H4 (cell line): ENCODE measurements around the gene IGF1R. TPM values are rescaled to one million over a fixed set of nuclear protein-coding genes. Genes with fewer than 3 reads are reported as not detected.

Experiments
- DNase-seq: peaks from one replicate; pipeline ENCODE4 v3.0.0-alpha.2; 2015; ENCODE audit warnings: low spot score
- total RNA-seq: library from RNA; depleted of rRNA; stranded (reverse); fragments of >200 nt; shearing (Covaris generic); gene quantifications from 2 replicates; pipeline ENCODE4 v1.2.3, GENCODE V29; 2014

Gene IGF1R
- total RNA-seq, 1 experiment from 2014 or later, result 15.5 TPM

GRCh38 chr15:98884894-98885293 lies 236.6 kb downstream of the IGF1R start:
- no peak for DNase-seq

DNA sequence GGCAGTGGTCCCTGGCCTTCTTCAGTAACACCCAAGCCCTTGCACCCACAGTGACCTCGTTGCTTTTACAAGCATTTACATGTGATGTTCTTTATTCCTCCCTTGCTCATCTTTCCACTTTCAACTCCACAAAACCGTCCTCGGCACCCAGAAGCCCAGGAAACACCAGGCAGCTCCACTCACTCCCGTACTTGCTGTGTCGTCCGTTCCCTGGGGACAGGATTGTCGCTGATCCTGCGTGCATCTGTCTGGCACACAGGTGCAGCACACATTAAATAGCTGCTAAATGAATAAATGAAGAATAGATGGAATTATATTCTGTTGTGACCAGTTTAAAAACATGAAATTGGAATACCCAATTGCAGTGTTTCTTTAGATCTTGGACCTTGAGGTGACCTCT lies 239.6 kb downstream of the IGF1R start:
- no peak for DNase-seq

GRCh38 chr15:98888820-98889479 lies 240.6 kb downstream of the IGF1R start:
- peak; percentile 87 for DNase-seq

DNA sequence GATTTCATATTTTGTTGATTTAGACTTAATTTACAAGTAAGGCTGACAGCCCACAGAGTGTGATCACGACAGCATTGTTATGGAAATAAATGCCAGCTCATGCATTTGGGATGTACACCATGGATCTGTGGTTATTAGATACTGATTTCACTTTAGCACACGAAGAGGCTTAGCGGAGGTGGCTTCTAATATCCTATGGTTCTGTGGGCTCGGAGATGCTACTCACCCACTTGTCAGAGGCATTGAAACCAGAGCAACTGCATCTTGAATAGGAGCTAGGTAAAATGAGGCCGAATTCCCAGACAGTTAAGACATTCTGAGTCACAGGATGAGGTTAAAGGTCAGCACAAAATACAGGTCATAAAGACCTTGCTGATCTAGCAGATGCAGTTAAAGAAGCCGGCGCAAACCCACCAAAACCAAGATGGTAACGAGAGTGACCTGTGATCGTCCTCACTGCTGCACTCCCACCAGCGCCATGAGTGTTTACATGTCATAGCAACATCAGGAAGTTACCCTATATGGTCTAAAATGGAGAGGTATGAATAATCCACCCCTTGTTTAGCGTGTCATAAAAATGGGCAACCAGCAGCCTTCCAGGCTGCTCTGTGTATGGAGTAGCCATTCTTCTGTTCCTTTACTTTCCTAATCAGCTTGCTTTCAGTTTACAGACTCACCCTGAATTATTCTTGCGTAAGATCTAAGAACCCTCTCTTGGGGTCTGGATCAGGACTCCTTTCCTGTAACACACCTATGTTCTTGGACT lies 241.8 kb downstream of the IGF1R start:
- DNase-seq, result peak; percentile 73

GRCh38 chr15:98891301-98891700 lies 243.0 kb downstream of the IGF1R start:
- no peak for DNase-seq

DNA sequence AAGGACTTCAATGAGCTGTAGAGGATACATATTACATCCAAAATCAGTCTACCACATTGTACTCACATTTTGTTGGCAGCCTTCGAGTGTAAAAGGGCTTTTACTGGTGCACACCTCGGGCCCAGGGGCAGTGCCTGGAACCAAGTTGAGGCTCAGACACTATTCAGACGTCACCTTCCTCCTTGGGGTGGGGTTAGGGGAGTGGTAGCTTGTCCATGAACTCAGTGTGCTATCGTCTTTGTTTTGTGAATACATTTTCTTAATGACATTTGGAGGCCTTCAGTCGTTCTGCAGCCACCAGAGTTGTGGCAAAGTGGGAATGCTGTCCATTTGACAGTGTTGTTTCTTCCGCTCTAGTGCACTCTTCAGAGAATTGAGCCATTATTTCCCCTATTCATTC lies 245.1 kb downstream of the IGF1R start:
- DNase-seq, result no peak

GRCh38 chr15:98894312-98894711 lies 246.0 kb downstream of the IGF1R start:
- no peak for DNase-seq

DNA sequence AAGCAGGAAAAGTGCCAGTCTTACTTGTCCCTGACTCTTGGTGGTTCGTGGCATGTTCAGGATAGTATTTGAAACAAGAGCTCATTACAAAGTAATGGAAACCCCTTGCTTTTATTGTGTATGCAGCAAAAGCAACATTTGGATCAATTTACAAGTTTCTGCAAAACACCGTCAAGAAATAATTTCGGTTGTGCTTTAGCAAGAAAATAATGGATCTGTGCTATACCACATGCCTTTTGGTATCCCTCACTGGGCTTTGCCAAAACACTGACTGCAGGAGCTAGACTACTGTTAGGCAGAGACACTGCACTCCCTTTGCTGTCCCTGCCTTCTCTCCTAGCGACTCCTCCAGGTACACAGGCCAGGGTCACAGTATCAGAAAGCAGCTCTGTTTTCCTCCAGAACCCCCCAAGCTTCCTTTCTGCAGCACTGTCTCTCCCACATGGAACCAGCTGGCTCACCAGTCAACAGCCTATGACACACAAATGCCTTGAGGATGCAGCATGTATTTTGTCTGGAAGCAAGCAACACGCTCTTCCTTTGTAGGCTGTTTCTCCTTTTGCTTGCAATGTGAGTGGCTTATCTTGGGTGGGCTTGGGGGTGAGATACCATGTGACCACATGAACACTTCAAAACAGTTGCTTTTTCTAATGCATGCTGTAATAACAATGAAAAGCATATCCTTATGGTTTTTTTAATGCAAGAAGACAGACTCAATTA lies 247.8 kb downstream of the IGF1R start:
- peak; percentile 62 for DNase-seq

DNA sequence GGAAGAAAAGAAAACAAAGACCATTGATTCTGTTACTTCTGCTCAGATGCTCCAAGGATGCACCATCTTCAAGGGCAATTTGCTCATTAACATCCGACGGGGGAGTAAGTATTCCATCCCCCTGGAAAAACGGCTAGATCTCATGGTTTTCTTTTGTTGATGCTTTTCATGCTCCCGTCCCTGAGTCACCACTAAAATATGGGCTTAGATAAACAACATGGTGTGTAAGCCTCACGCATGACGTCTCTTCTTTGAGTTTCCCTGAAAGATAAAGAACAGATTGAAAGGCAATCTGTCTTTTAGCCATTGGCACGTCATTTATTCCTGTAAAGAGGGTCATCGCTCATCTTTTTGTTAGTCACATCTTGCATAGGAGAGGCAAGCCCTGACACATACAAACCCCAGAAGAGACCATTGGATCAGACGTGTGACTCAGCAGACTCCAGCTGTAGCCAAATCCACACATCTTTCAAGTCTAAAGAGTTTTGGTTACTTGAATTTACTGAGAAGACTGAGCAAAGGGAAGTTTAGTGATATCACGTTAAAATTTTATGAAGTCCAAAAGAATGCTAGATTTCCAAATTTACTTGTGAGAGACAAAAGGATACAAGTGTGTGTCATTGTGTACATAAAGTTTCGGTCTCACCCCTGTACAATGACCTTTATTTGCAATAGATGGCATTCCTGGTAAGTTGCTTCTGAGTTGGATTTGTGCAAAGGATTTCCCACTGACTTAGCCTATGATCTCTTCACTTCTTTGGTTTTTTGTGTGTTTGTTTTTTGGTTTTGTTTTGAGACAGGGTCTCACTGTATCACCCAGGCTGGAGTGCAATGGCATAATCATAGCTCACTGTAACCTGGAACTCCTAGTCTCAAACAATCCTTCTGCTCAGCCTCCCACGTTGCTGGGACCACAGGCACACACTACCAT lies 248.7 kb downstream of the IGF1R start:
- DNase-seq, result peak; percentile 98

DNA sequence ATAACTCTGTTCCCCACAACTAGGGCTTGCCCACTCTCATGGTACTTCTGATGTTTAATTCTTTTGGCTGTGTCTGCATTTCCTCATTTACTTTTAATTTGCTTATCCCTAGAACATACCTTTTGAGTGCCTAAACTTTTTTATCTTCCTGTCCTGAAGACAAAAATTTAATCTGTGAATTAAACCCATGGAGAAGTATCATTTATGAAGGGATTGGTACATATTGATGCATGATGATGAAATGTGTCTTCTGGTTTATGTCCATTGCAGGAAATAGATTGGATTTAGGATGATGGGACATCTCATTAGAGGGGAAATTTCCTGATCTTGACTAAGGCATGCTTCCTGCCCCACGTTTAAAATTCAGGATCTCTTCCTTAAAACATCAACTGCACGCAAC lies 249.8 kb downstream of the IGF1R start:
- DNase-seq, result no peak

DNA sequence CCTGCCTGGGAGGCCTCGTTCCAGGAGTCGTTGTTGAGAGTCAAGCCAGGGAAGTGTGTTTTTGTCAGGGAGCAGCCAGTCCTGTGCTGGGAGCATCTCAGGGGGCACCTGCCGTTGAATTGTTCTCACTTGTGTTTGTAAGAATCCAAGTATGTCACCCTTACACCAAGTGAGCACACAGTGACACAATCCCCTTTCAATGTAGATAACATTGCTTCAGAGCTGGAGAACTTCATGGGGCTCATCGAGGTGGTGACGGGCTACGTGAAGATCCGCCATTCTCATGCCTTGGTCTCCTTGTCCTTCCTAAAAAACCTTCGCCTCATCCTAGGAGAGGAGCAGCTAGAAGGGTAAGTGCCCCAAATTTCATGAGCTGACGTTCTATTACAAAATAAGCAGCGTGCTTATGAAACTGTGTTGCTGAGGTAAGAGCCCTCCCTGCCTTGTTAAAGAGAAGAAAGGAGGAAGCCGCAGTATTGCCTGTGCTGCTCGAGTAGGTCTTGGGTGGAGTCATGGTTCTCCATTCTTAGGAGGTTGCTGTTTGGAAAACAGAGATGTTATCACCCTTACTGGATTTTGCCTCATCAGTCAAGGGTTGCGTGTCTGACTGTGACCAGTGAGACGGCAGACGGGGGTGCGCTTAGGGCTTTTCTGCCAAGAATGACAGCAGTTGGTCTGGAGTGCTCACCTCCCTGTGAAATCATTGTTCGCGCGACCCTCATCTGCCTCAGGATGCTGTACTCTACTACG lies 251.1 kb downstream of the IGF1R start:
- DNase-seq, result no peak

GRCh38 chr15:98900356-98900755 lies 252.0 kb downstream of the IGF1R start:
- no peak for DNase-seq

GRCh38 chr15:98901434-98902072 lies 253.2 kb downstream of the IGF1R start:
- DNase-seq, result no peak

DNA sequence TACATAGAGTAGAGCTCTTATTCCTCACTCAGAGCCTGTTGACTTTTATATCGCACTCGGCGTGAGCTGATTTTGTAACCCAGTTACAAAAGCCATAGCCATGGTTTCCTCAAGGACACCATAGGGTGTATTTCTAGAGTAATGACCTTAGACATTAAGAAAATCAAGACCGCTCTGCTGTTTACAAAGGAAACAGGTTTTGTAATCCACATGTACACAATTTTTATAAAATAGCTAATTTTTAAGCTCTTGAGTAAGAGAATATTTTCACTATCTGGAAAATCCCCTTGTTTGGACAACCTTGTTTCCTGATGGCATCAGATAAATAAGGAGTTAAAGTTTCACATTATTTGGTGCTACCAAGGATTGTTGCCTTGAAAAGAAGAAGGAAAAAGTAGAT lies 254.6 kb downstream of the IGF1R start:
- DNase-seq, result no peak

GRCh38 chr15:98903377-98904018 lies 255.2 kb downstream of the IGF1R start:
- no peak for DNase-seq

DNA sequence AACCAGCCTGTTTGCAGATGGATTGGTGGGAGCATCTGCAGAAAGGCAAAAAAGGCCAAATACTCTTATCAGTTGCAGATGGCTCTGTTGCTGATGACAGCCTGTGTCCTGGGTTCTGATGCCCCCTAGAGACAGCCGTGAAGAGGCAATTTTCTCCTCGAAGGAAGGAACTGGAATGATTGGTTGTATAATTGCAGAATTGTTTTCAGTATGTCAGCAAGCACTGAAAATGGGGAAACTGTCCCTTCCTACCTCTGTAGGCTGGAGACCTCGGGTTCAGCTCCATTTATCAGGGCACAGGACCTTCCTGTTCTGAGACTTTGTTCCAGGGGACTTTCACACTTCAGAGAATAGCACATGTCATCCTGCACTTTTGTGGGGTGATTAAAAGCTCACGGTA lies 256.2 kb downstream of the IGF1R start:
- DNase-seq, result peak; percentile 44

DNA sequence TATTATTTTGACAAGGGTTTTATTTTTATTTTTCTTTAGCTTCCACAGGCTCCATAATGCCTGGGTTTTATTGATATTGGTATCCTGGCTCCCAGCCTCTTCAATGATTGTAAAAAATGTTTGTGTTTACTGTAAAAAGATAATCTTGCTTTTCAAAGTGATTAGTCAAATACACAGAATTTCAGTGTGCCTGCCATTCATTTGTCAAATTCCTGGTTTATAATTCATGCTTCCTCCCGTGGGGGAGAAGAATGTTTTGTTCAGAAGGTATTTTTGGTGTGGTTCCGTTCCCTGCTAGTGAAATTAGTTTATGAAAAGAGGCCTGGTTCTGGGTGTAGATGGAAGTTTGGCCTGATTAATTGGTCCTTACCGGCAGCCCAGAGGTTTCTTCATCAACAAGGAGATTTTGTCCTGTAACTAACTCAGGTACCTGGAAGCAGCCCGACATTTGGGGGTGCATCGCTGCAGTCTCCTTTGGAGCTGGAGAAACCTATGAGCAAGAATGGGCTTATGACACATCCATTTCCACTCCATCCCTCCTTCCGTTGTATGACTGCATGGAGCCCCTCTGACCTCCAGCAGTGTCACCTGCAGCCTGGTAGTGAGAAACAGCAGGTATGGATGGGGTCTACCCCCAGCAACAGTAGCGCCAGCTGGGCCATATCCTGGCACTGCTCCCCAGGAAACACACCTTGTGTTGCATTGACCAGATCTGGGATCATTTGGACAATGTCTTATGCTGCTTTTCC lies 257.8 kb downstream of the IGF1R start:
- no peak for DNase-seq

DNA sequence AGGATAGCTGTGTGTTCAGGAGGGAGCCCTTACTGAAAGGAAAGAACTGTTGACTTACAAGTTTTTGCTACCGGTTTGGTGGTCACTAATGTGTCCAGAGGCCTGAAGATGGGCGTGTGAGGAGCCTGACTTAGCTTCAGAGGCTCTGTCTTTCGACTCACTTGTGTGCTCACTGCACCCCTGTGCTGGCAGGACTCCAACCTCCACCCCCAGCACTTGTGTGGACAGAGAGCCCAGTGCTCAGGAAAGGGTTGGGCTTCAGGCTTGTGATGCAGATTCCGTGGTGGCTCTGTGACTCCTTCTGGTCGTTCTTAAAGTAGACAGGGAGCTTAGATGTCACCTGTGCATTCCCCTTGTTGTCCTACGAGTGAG lies 258.4 kb downstream of the IGF1R start:
- DNase-seq, result peak; percentile 21

DNA sequence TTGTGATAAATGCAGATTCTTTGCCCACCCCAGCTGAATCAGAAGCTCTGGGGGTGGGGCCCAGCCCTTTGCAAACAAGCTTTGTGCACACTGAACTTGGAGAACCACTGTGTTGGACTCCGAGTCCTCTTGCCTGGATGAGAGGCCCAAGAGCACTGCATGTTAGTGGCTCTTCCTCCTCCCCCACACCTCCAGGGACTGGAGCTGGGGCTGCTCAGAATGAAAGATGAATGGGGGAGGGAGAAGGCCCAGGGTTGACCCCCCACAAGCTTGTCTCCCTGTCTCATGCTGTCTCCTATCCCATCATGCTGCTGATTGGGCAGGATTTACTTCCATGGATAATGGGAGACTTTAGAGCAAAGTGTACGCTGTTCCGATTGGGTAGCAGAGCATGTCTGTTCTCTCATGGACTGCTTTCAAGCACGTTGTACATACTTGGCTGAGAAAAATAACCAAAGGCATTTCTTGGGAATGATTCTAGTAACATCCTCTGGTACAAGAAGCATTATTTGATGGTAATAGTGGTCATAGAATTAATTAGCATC lies 259.7 kb downstream of the IGF1R start:
- no peak for DNase-seq
